Adrenal gland (tissue), 5 donors: ENCODE measurements around the gene MAGEA3.

ENCODE experiments used
- CTCF ChIP-seq, 6 experiments: fragments of 450-650 bp in 4 of 6; fragments of 200-600 bp in 2 of 6; sonication (generic) in 1 of 6; IDR thresholded peaks; 1 replicate in 5 of 6; 2 replicates in 1 of 6; pipeline versions ENCODE4 v1.5.1 to v1.8.0; 2016 to 2021; ENCODE audit warnings: antibody characterized with exemption in 6 of 6, mild to moderate bottlenecking in 2 of 6, moderate library complexity in 1 of 6
- POLR2A ChIP-seq, 2 donors: fragments of 450-650 bp; IDR thresholded peaks; one replicate each; pipeline ENCODE4 v1.6.1; 2017; ENCODE audit warnings: antibody characterized with exemption in 2 of 2, mild to moderate bottlenecking in 2 of 2, moderate library complexity in 1 of 2
- donor health status: DM: no; HTN: no; CAD: no.

GRCh38 chrX:152658302-152658701 is 40.3 kb upstream of the MAGEA3 start:
- TF ChIP-seq CTCF (IDR thresholded peaks at IDR 0.05) (no peak), POLR2A (IDR thresholded peaks at IDR 0.05) (no peak)
